ENCODE measurements around the gene CRYBG3.

CRYBG3 gene

GRCh38 chr3:97942801-97943546 is 121.2 kb downstream of the CRYBG3 start:
- TF ChIP-seq SIN3A (IDR thresholded peaks at IDR 0.05; ENCODE audit: borderline replicate concordance, insufficient read depth, low read length) (no peak), TAF1 (IDR thresholded peaks at IDR 0.05; ENCODE audit: borderline replicate concordance, insufficient read depth, low read length) (no peak), POLR2AphosphoS5 (IDR thresholded peaks at IDR 0.05; ENCODE audit: low read depth, low read length) (no peak)
- TF ChIP-seq, protein P1, sequence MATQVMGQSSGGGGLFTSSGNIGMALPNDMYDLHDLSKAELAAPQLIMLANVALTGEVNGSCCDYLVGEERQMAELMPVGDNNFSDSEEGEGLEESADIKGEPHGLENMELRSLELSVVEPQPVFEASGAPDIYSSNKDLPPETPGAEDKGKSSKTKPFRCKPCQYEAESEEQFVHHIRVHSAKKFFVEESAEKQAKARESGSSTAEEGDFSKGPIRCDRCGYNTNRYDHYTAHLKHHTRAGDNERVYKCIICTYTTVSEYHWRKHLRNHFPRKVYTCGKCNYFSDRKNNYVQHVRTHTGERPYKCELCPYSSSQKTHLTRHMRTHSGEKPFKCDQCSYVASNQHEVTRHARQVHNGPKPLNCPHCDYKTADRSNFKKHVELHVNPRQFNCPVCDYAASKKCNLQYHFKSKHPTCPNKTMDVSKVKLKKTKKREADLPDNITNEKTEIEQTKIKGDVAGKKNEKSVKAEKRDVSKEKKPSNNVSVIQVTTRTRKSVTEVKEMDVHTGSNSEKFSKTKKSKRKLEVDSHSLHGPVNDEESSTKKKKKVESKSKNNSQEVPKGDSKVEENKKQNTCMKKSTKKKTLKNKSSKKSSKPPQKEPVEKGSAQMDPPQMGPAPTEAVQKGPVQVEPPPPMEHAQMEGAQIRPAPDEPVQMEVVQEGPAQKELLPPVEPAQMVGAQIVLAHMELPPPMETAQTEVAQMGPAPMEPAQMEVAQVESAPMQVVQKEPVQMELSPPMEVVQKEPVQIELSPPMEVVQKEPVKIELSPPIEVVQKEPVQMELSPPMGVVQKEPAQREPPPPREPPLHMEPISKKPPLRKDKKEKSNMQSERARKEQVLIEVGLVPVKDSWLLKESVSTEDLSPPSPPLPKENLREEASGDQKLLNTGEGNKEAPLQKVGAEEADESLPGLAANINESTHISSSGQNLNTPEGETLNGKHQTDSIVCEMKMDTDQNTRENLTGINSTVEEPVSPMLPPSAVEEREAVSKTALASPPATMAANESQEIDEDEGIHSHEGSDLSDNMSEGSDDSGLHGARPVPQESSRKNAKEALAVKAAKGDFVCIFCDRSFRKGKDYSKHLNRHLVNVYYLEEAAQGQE (IDR thresholded peaks at IDR 0.05; ENCODE audit: insufficient read depth in 1 of 2, low read depth in 2 of 2, low read length in 2 of 2) = no peak

GRCh38 chr3:97948351-97949109 is 126.7 kb downstream of the CRYBG3 start:
- TF ChIP-seq SIN3A (IDR thresholded peaks at IDR 0.05; ENCODE audit: borderline replicate concordance, insufficient read depth, low read length) (no peak), POLR2AphosphoS5 (IDR thresholded peaks at IDR 0.05; ENCODE audit: low read depth, low read length) (no peak), TAF1 (IDR thresholded peaks at IDR 0.05; ENCODE audit: borderline replicate concordance, insufficient read depth, low read length) (no peak), FOXP2 (optimal IDR thresholded peaks at IDR 0.05; ENCODE audit: borderline replicate concordance, extremely low read depth, extremely low read length, insufficient read depth) (no peak)
- TF ChIP-seq, protein P1 (IDR thresholded peaks at IDR 0.05; ENCODE audit: insufficient read depth in 1 of 2, low read depth in 2 of 2, low read length in 2 of 2) = no peak

GRCh38 chr3:97949110-97949485 is 127.3 kb downstream of the CRYBG3 start:
- TF ChIP-seq POLR2AphosphoS5 (IDR thresholded peaks at IDR 0.05; ENCODE audit: low read depth, low read length) (no peak), FOXP2 (optimal IDR thresholded peaks at IDR 0.05; ENCODE audit: borderline replicate concordance, extremely low read depth, extremely low read length, insufficient read depth) (no peak), SIN3A (IDR thresholded peaks at IDR 0.05; ENCODE audit: borderline replicate concordance, insufficient read depth, low read length) (no peak), TAF1 (IDR thresholded peaks at IDR 0.05; ENCODE audit: borderline replicate concordance, insufficient read depth, low read length) (no peak)
- TF ChIP-seq, protein P1 (IDR thresholded peaks at IDR 0.05; ENCODE audit: insufficient read depth in 1 of 2, low read depth in 2 of 2, low read length in 2 of 2) = no peak

DNA sequence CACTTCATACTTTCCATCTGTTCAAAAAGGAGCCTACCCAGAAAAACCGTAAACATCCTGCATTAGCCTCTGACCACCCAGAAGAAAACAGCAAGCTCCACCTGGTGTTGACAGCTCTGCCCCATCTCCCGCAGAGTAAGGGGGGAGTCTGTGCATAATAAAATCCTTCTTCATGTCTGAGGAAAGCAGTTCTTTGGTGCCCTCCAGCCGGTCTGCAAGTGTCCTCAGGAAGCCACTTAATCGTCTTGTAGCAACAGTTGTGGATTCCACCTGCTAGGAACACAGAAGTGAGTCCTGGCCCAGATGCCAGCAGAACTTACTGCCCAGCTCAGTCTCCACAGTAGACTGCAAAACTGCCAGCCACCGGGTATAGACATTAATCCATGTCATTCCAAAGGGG is 127.9 kb downstream of the CRYBG3 start:
- TF ChIP-seq, protein P1 (IDR thresholded peaks at IDR 0.05; ENCODE audit: insufficient read depth in 1 of 2, low read depth in 2 of 2, low read length in 2 of 2) = no peak
- TF ChIP-seq FOXP2 (optimal IDR thresholded peaks at IDR 0.05; ENCODE audit: borderline replicate concordance, extremely low read depth, extremely low read length, insufficient read depth) (no peak), SIN3A (IDR thresholded peaks at IDR 0.05; ENCODE audit: borderline replicate concordance, insufficient read depth, low read length) (no peak), TAF1 (IDR thresholded peaks at IDR 0.05; ENCODE audit: borderline replicate concordance, insufficient read depth, low read length) (no peak), POLR2AphosphoS5 (IDR thresholded peaks at IDR 0.05; ENCODE audit: low read depth, low read length) (no peak)
